Endometrium (tissue), 2 donors: ENCODE measurements around the gene PPM1H.

Source experiments
- FAIRE-seq: peaks from 2 replicates; lab custom pipeline; 2012; peaks lifted over from hg19 to GRCh38; lab: Jason Lieb, UNC
- donor health status: control.
- donor health status: control.

PPM1H gene

GRCh38 chr12:62873116-62873825 is 61.7 kb downstream of the PPM1H start:
- FAIRE-seq, result no peak

- no peak for FAIRE-seq
Measured at GRCh38 chr12:62868820-62869219, 66.1 kb downstream of the PPM1H start.

GRCh38 chr12:62866451-62867082 is 68.4 kb downstream of the PPM1H start:
- FAIRE-seq, result no peak

GRCh38 chr12:62865937-62866336 is 69.0 kb downstream of the PPM1H start:
- FAIRE-seq, result no peak

GRCh38 chr12:62865065-62865464 is 69.9 kb downstream of the PPM1H start:
- no peak for FAIRE-seq

- FAIRE-seq, result no peak
Measured at GRCh38 chr12:62862259-62862881, 72.6 kb downstream of the PPM1H start.

- no peak for FAIRE-seq
Measured at GRCh38 chr12:62861586-62861985, 73.4 kb downstream of the PPM1H start.

GRCh38 chr12:62860501-62861411 is 74.2 kb downstream of the PPM1H start:
- FAIRE-seq, result no peak

GRCh38 chr12:62860020-62860419 is 74.9 kb downstream of the PPM1H start:
- no peak for FAIRE-seq

GRCh38 chr12:62859321-62859737 is 75.6 kb downstream of the PPM1H start:
- FAIRE-seq, result no peak

GRCh38 chr12:62856454-62856853 is 78.5 kb downstream of the PPM1H start:
- no peak for FAIRE-seq

- FAIRE-seq, result no peak
Measured at GRCh38 chr12:62854024-62854423, 80.9 kb downstream of the PPM1H start.

- no peak for FAIRE-seq
Measured at GRCh38 chr12:62849398-62849797, 85.6 kb downstream of the PPM1H start.

GRCh38 chr12:62848418-62848817 is 86.5 kb downstream of the PPM1H start:
- FAIRE-seq, result no peak

GRCh38 chr12:62847709-62848108 is 87.2 kb downstream of the PPM1H start:
- no peak for FAIRE-seq

GRCh38 chr12:62846491-62846890 is 88.5 kb downstream of the PPM1H start:
- FAIRE-seq, result no peak

- FAIRE-seq, result no peak
Measured at GRCh38 chr12:62844915-62845314, 90.0 kb downstream of the PPM1H start.

GRCh38 chr12:62843716-62844115 is 91.2 kb downstream of the PPM1H start:
- FAIRE-seq, result no peak

GRCh38 chr12:62841846-62842245 is 93.1 kb downstream of the PPM1H start:
- FAIRE-seq, result no peak

GRCh38 chr12:62840806-62841205 is 94.1 kb downstream of the PPM1H start:
- no peak for FAIRE-seq

GRCh38 chr12:62839869-62840660 is 94.9 kb downstream of the PPM1H start:
- FAIRE-seq, result no peak
